IMR-90 (cell line): ENCODE results near the gene CEBPA. TPM values are rescaled to one million over a fixed set of nuclear protein-coding genes. Genes with fewer than 3 reads are reported as not detected.

ENCODE experiments used
- ATAC-seq: fragments of 200-7000 bp; cut with Tn5 transposase; 2 replicates; pipeline ENCODE4 v1.9.1; 2020; ENCODE audit warnings: low read depth, mild to moderate bottlenecking, moderate library complexity
- BruUV-seq: library from RNA; stranded (reverse); fragments of 400-500 nt; replicated peaks from 2 replicates; lab custom pipeline; 2021; lab: Mats Ljungman, UMichigan
- CTCF ChIA-PET: fragments of 300-600 bp; formaldehyde crosslinking; extraction: SDS; loops from one replicate; lab custom pipeline; 2021; ENCODE audit warnings: antibody characterized with exemption; lab: Yijun Ruan, JAX
- POLR2A ChIA-PET: fragments of 300-600 bp; sonication (Branson Sonifier 250); formaldehyde crosslinking; loops from one replicate; lab custom pipeline; 2022; ENCODE audit warnings: antibody characterized with exemption; ENCODE audit not compliant: unreplicated experiment; lab: Charles Lee
- DNase-seq: peaks from one replicate; pipeline ENCODE4 v3.0.0; 2013
- H2AFZ ChIP-seq: replicated peaks from 2 replicates; pipeline ENCODE3; 2013; ENCODE audit warnings: low read length, mild to moderate bottlenecking; ENCODE audit not compliant: poor library complexity
- H2AK5ac ChIP-seq: 2 replicates; pipeline ENCODE4 v1.6.1; 2013; ENCODE audit warnings: low read depth, low read length, inconsistent platforms
- H2AK9ac ChIP-seq: replicated peaks from 2 replicates; pipeline ENCODE3; 2013; ENCODE audit warnings: mild to moderate bottlenecking, low read depth, low read length, moderate library complexity; ENCODE audit not compliant: poor library complexity
- H2BK120ac ChIP-seq: 2 replicates; pipeline ENCODE4 v1.6.1; 2013; ENCODE audit warnings: low read depth, low read length, inconsistent platforms
- H2BK15ac ChIP-seq: 3 replicates; pipeline ENCODE4 v1.6.1; 2013; ENCODE audit warnings: low read depth, low read length, inconsistent platforms
- H2BK20ac ChIP-seq: 2 replicates; pipeline ENCODE4 v1.6.1; 2013; ENCODE audit warnings: low read depth, mild to moderate bottlenecking, inconsistent platforms, low read length, moderate library complexity
- H2BK5ac ChIP-seq: 2 replicates; pipeline ENCODE4 v1.6.1; 2013; ENCODE audit warnings: mild to moderate bottlenecking, low read depth, low read length, inconsistent platforms; ENCODE audit not compliant: poor library complexity, severe bottlenecking
- H3K14ac ChIP-seq: replicated peaks from 2 replicates; pipeline ENCODE4 v1.6.1; 2013; ENCODE audit warnings: low read depth, low read length, inconsistent platforms
- H3K18ac ChIP-seq: 2 replicates; pipeline ENCODE4 v1.6.1; 2013; ENCODE audit warnings: low read depth, low read length, control low read depth
- H3K23ac ChIP-seq: 2 replicates; pipeline ENCODE4 v1.6.1; 2013; ENCODE audit warnings: low read depth, low read length, inconsistent platforms
- H3K27ac ChIP-seq: 2 replicates; pipeline ENCODE4 v1.5.1; 2013; ENCODE audit warnings: mild to moderate bottlenecking, control low read depth, low read length; ENCODE audit not compliant: insufficient read depth
- H3K27me3 ChIP-seq: 2 replicates; pipeline ENCODE4 v1.6.1; 2013; ENCODE audit warnings: low read length; ENCODE audit not compliant: control insufficient read depth, insufficient read depth
- H3K36me3 ChIP-seq: 2 replicates; pipeline ENCODE4 v1.6.1; 2013; ENCODE audit warnings: low read length, mixed read lengths; ENCODE audit not compliant: control insufficient read depth, insufficient read depth
- H3K4ac ChIP-seq: 2 replicates; pipeline ENCODE4 v1.6.1; 2013; ENCODE audit warnings: low read depth, low read length, inconsistent platforms
- H3K4me1 ChIP-seq: 2 replicates; pipeline ENCODE4 v1.6.1; 2013; ENCODE audit warnings: low read length, mixed read lengths; ENCODE audit not compliant: control insufficient read depth, insufficient read depth
- H3K4me2 ChIP-seq: 2 replicates; pipeline ENCODE4 v1.6.1; 2013; ENCODE audit warnings: low read depth, mild to moderate bottlenecking, control low read depth, low read length, moderate library complexity
- H3K4me3 ChIP-seq: 2 replicates; pipeline ENCODE4 v1.5.1; 2013; ENCODE audit warnings: low read depth, mild to moderate bottlenecking, control low read depth, low read length, moderate library complexity; ENCODE audit not compliant: insufficient read depth
- H3K56ac ChIP-seq: 2 replicates; pipeline ENCODE4 v1.6.1; 2013; ENCODE audit warnings: low read length, inconsistent platforms; ENCODE audit not compliant: insufficient read depth; ENCODE audit errors: extremely low read depth
- H3K79me1 ChIP-seq, 2 experiments: 2 replicates each; pipeline ENCODE4 v1.6.1; 2013; ENCODE audit warnings: low read length in 2 of 2, inconsistent platforms in 1 of 2, low read depth in 1 of 2
- H3K9ac ChIP-seq: 2 replicates; pipeline ENCODE4 v1.6.1; 2013; ENCODE audit warnings: low read depth, low read length, control low read depth
- H3K9me1 ChIP-seq: 2 replicates; pipeline ENCODE4 v1.6.1; 2013; ENCODE audit warnings: low read length, inconsistent platforms; ENCODE audit not compliant: insufficient read depth
- H3K9me3 ChIP-seq: 2 replicates; pipeline ENCODE4 v1.6.1; 2013; ENCODE audit warnings: low read length; ENCODE audit not compliant: control insufficient read depth, insufficient read depth
- H4K20me1 ChIP-seq: 2 replicates; pipeline ENCODE4 v1.6.1; 2013; ENCODE audit warnings: low read length, inconsistent platforms; ENCODE audit not compliant: insufficient read depth
- H4K5ac ChIP-seq: 2 replicates; pipeline ENCODE4 v1.6.1; 2013; ENCODE audit warnings: mild to moderate bottlenecking, low read depth, low read length, control low read depth
- H4K8ac ChIP-seq, 2 experiments: 2 replicates each; pipeline ENCODE4 v1.6.1; 2013; ENCODE audit warnings: low read depth in 2 of 2, low read length in 2 of 2, control low read depth in 1 of 2, inconsistent platforms in 1 of 2
- H4K91ac ChIP-seq: 2 replicates; pipeline ENCODE4 v1.6.1; 2013; ENCODE audit warnings: low read depth, low read length, inconsistent platforms; ENCODE audit not compliant: insufficient read depth
- BHLHE40 ChIP-seq: fragments of 150-350 bp; IDR thresholded peaks from 2 replicates; pipeline ENCODE4 v1.6.1; 2016; ENCODE audit warnings: mild to moderate bottlenecking, low read depth, low read length
- CHD1 ChIP-seq: IDR thresholded peaks from 2 replicates; pipeline ENCODE4 v1.6.1; 2012; ENCODE audit warnings: low read depth, low read length, improper control_type of control experiment
- MAFK ChIP-seq: IDR thresholded peaks from 2 replicates; pipeline ENCODE4 v1.6.1; 2012; ENCODE audit warnings: low read depth, low read length, improper control_type of control experiment
- MAZ ChIP-seq: IDR thresholded peaks from 2 replicates; pipeline ENCODE4 v1.6.1; 2012; ENCODE audit warnings: low read depth, mild to moderate bottlenecking, low read length, improper control_type of control experiment, moderate library complexity, borderline replicate concordance
- POLR2A ChIP-seq: IDR thresholded peaks from 2 replicates; pipeline ENCODE4 v1.6.1; 2012; ENCODE audit warnings: mild to moderate bottlenecking, low read depth, low read length
- RCOR1 ChIP-seq: IDR thresholded peaks from 2 replicates; pipeline ENCODE4 v1.6.1; 2012; ENCODE audit warnings: mild to moderate bottlenecking, low read length, improper control_type of control experiment; ENCODE audit not compliant: insufficient replicate concordance
- RFX5 ChIP-seq: IDR thresholded peaks from 2 replicates; pipeline ENCODE4 v1.8.0; 2012; ENCODE audit warnings: low read depth, mild to moderate bottlenecking, low read length, moderate library complexity
- SMC3 ChIP-seq: fragments of 150-350 bp; IDR thresholded peaks from 2 replicates; pipeline ENCODE4 v1.6.1; 2016; ENCODE audit warnings: low read depth, mild to moderate bottlenecking, antibody characterized with exemption, low read length, moderate library complexity
- WGBS, 2 experiments: methylation state at CpG; one replicate each; pipeline versions ENCODE4 v1.1.5 to v1.1.7; 2013; ENCODE audit warnings: missing lambda C conversion rate in 2 of 2; ENCODE audit not compliant: insufficient read length in 1 of 2; ENCODE audit errors: extremely low coverage in 2 of 2; 5-methylcytosine and 5-hydroxymethylcytosine counted together
- dilution Hi-C: fragments of 300-500 bp; cut with HindIII; formaldehyde crosslinking; loops from one replicate; pipeline ENCODE4 v1.14.3; 2018; ENCODE audit warnings: low sequenced_read_pairs; ENCODE audit not compliant: unreplicated experiment
- in situ Hi-C: fragments of 300-500 bp; cut with MboI; formaldehyde crosslinking; loops from 3 replicates; pipeline ENCODE4 v1.14.3; 2019; ENCODE audit warnings: low sequenced_read_pairs, inconsistent platforms, mixed read lengths
- intact Hi-C: fragments of 100-400 bp; cut with micrococcal nuclease; formaldehyde crosslinking; loops from 2 replicates; pipeline ENCODE4 v1.10.0; 2022
- polyA plus RNA-seq, 3 experiments: library from polyadenylated mRNA; depleted of rRNA; stranded (reverse); fragments of >200 nt; gene quantifications; 2 replicates each; pipeline ENCODE4 v1.2.3, GENCODE V29; 2012; ENCODE audit warnings: low replicate concordance in 1 of 3
- total RNA-seq: library from RNA; depleted of rRNA; stranded (reverse); fragments of >200 nt; gene quantifications from 2 replicates; pipeline ENCODE4 v1.2.3, GENCODE V29; 2012
- TF ChIP-seq, protein P1 (sequence below): conservative IDR thresholded peaks from 2 replicates; pipeline ENCODE4 v1.5.1; 2012; ENCODE audit warnings: mild to moderate bottlenecking, low read depth, low read length, improper control_type of control experiment
- TF ChIP-seq, protein P2 (sequence below): fragments of 150-350 bp; IDR thresholded peaks from 2 replicates; pipeline ENCODE4 v1.6.1; 2016; ENCODE audit warnings: low read depth, mild to moderate bottlenecking, low read length, moderate library complexity, borderline replicate concordance

CEBPA gene
- total and polyA plus RNA-seq, 2 of the 4 experiments (the other 2 are of a cell fraction) = under 0.01 to 0.09 TPM

DNA sequence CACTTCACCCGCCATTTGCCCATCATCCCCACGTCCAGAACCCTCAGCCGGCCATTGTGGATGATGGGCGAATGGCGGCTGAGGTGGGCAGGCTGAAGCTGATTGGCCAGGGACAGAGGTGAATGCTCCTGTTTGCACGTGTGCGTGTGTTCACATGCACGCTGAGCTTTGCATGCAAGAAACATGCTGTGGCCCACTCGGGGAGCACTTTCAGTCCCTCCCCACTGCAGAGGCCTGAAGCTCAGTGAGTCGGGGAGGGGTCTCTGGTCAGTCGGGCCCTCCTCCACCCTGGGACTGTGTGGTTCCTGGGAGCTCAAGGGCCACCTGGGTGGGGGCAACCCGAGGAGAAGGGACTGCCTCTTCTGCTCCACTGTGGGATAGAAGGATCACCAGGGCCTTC, 24.9 kb downstream of the CEBPA start:
- H3K27ac ChIP-seq = no peak overlapping the region
- no peaks in the 10 kb centered on the region for H4K20me1 ChIP-seq
- H3K36me3 ChIP-seq = no peaks in the 10 kb centered on the region
- CTCF ChIA-PET = no interaction called here
- H3K79me1 ChIP-seq = no peaks in the 10 kb centered on the region
- no peak overlapping the region for H2BK15ac ChIP-seq
- no peak overlapping the region for H3K23ac ChIP-seq
- no peak overlapping the region for H3K14ac ChIP-seq
- no peak overlapping the region for H3K56ac ChIP-seq
- H3K9me1 ChIP-seq = no peaks in the 10 kb centered on the region
- no peak overlapping the region for H3K4me2 ChIP-seq
- 84% methylated on average over 7 of the region's 12 CpGs; no CpG with 5 or more reads in 1 of the 2 experiments for WGBS, 2 experiments
- in situ Hi-C loops = no loop called here
- no peak overlapping the region for H3K4me3 ChIP-seq
- no peak overlapping the region for H3K9ac ChIP-seq
- no peak overlapping the region for H4K8ac ChIP-seq
- H4K91ac ChIP-seq = no peak overlapping the region
- H3K4me1 ChIP-seq = no peaks in the 10 kb centered on the region
- no peak overlapping the region for H3K18ac ChIP-seq
- H2AK9ac ChIP-seq = no peak overlapping the region
- ATAC-seq (no peak), DNase-seq (no peak)
- no peak overlapping the region for H2AK5ac ChIP-seq
- TF ChIP-seq, protein P1, sequence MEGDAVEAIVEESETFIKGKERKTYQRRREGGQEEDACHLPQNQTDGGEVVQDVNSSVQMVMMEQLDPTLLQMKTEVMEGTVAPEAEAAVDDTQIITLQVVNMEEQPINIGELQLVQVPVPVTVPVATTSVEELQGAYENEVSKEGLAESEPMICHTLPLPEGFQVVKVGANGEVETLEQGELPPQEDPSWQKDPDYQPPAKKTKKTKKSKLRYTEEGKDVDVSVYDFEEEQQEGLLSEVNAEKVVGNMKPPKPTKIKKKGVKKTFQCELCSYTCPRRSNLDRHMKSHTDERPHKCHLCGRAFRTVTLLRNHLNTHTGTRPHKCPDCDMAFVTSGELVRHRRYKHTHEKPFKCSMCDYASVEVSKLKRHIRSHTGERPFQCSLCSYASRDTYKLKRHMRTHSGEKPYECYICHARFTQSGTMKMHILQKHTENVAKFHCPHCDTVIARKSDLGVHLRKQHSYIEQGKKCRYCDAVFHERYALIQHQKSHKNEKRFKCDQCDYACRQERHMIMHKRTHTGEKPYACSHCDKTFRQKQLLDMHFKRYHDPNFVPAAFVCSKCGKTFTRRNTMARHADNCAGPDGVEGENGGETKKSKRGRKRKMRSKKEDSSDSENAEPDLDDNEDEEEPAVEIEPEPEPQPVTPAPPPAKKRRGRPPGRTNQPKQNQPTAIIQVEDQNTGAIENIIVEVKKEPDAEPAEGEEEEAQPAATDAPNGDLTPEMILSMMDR = no peak
- TF ChIP-seq BHLHE40 (no peak), CHD1 (no peak), POLR2A (no peak), MAFK (no peak), RCOR1 (no peak), SMC3 (no peak), MAZ (no peak), RFX5 (no peak)
- TF ChIP-seq, protein P2, sequence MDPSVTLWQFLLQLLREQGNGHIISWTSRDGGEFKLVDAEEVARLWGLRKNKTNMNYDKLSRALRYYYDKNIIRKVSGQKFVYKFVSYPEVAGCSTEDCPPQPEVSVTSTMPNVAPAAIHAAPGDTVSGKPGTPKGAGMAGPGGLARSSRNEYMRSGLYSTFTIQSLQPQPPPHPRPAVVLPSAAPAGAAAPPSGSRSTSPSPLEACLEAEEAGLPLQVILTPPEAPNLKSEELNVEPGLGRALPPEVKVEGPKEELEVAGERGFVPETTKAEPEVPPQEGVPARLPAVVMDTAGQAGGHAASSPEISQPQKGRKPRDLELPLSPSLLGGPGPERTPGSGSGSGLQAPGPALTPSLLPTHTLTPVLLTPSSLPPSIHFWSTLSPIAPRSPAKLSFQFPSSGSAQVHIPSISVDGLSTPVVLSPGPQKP = no peak
- no peak overlapping the region for H2BK20ac ChIP-seq
- no TSS peak for BruUV-seq
- dilution Hi-C loops = no loop called here
- H2AFZ ChIP-seq = no peak overlapping the region
- no peaks in the 10 kb centered on the region for H3K9me3 ChIP-seq
- no peak overlapping the region for H4K5ac ChIP-seq
- POLR2A ChIA-PET = interaction anchor here (0.5 kb wide), 1 partner anchor 96 kb away, joined by 4 read pairs; the partner anchor contains the start of gene CEBPG
- intact Hi-C loops = no loop called here
- H3K4ac ChIP-seq = no peak overlapping the region
- peaks cover 6% of the 10 kb centered on the region; the same call in 1 of the 2 replicates for H3K27me3 ChIP-seq
- H2BK5ac ChIP-seq = no peak overlapping the region
- no peak overlapping the region for H2BK120ac ChIP-seq
